ENCODE data around the gene ADORA3.

DNA sequence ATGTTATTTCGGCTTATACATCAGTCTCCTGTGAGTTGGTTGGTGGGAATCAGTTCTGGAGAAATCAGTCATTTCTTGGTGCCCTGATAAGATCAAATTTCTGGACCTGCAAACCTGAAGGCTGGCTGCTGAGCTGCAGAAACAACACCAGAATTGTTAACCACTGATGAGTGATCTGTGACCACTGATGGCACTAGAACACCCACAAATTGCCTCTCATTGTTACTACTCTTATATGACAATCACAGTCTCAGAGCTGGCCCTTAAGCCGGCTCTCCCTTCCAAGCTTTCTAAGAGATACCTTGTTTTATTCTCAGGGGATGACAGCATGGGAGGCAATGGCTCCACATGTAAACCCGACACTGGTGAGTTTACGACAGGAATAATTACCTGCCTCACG, 27.7 kb downstream of the ADORA3 start:
- TF ChIP-seq CTCF (IDR thresholded peaks at IDR 0.05) (no peak), POLR2AphosphoS5 (IDR thresholded peaks at IDR 0.05) (no peak)
